A549 (cell line): ENCODE measurements around the gene RAD51B.

Experiments used
- EHF ChIP-seq: fragments of 250-450 bp; sonication (Bioruptor Pico); IDR thresholded peaks from 2 replicates; pipeline ENCODE4 v1.5.0; 2020; ENCODE audit warnings: mild to moderate bottlenecking
- POLR2A ChIP-seq: IDR thresholded peaks from 2 replicates; pipeline ENCODE4 v1.6.1; 2012; ENCODE audit warnings: mild to moderate bottlenecking, low read length
- RNF2 ChIP-seq: fragments of 200-600 bp; sonication (generic); IDR thresholded peaks from 2 replicates; pipeline ENCODE4 v1.6.1; 2016; ENCODE audit warnings: low read depth, mild to moderate bottlenecking, antibody characterized with exemption, moderate library complexity, borderline replicate concordance
- TF ChIP-seq, protein P1 (sequence below): fragments of >200 bp; sonication (Bioruptor Twin); formaldehyde crosslinking; IDR thresholded peaks from 3 replicates; pipeline ENCODE4 v1.5.1; 2016

DNA sequence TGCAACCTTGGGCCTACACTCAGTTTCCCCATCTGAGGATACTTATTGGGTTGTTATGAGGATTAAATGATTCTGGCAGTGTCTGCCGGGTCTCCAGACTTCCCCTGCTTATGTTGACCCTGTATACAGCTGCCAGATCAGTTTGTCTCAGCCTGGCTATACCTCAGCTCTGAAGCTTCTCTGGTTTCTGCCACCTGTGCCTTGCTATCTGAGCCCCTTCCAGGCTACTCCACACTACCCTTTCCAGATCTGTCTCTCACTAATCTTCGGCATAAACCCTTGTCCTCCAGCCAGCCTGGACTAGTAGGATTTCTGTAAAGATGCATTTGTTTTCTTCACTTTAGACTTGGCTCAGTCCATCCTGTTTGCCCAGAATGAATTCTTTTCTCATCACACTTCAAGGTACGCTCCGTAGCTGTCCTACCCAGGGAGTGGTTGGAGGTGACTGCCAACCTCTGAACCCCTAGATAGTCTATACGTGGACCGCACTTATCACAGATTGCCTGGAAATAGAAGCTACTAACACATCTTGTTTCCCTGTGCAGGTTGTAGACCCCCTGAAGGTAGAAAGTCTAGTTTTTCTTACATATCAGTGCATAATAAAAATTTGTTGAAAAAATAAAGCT, 422.4 kb downstream of the RAD51B start:
- TF ChIP-seq RNF2 (no peak), EHF (no peak), POLR2A (no peak)
- TF ChIP-seq, protein P1, sequence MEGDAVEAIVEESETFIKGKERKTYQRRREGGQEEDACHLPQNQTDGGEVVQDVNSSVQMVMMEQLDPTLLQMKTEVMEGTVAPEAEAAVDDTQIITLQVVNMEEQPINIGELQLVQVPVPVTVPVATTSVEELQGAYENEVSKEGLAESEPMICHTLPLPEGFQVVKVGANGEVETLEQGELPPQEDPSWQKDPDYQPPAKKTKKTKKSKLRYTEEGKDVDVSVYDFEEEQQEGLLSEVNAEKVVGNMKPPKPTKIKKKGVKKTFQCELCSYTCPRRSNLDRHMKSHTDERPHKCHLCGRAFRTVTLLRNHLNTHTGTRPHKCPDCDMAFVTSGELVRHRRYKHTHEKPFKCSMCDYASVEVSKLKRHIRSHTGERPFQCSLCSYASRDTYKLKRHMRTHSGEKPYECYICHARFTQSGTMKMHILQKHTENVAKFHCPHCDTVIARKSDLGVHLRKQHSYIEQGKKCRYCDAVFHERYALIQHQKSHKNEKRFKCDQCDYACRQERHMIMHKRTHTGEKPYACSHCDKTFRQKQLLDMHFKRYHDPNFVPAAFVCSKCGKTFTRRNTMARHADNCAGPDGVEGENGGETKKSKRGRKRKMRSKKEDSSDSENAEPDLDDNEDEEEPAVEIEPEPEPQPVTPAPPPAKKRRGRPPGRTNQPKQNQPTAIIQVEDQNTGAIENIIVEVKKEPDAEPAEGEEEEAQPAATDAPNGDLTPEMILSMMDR: no peak
